ENCODE results near the gene CDH24. TPM values are rescaled to one million over a fixed set of nuclear protein-coding genes. Genes with fewer than 3 reads are reported as not detected.

Gene CDH24, protein sequence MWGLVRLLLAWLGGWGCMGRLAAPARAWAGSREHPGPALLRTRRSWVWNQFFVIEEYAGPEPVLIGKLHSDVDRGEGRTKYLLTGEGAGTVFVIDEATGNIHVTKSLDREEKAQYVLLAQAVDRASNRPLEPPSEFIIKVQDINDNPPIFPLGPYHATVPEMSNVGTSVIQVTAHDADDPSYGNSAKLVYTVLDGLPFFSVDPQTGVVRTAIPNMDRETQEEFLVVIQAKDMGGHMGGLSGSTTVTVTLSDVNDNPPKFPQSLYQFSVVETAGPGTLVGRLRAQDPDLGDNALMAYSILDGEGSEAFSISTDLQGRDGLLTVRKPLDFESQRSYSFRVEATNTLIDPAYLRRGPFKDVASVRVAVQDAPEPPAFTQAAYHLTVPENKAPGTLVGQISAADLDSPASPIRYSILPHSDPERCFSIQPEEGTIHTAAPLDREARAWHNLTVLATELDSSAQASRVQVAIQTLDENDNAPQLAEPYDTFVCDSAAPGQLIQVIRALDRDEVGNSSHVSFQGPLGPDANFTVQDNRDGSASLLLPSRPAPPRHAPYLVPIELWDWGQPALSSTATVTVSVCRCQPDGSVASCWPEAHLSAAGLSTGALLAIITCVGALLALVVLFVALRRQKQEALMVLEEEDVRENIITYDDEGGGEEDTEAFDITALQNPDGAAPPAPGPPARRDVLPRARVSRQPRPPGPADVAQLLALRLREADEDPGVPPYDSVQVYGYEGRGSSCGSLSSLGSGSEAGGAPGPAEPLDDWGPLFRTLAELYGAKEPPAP
- total RNA-seq (2014; rRNA removed; shearing (Covaris generic)), result 4.8 and 9.1 TPM in 2 replicates

DNA sequence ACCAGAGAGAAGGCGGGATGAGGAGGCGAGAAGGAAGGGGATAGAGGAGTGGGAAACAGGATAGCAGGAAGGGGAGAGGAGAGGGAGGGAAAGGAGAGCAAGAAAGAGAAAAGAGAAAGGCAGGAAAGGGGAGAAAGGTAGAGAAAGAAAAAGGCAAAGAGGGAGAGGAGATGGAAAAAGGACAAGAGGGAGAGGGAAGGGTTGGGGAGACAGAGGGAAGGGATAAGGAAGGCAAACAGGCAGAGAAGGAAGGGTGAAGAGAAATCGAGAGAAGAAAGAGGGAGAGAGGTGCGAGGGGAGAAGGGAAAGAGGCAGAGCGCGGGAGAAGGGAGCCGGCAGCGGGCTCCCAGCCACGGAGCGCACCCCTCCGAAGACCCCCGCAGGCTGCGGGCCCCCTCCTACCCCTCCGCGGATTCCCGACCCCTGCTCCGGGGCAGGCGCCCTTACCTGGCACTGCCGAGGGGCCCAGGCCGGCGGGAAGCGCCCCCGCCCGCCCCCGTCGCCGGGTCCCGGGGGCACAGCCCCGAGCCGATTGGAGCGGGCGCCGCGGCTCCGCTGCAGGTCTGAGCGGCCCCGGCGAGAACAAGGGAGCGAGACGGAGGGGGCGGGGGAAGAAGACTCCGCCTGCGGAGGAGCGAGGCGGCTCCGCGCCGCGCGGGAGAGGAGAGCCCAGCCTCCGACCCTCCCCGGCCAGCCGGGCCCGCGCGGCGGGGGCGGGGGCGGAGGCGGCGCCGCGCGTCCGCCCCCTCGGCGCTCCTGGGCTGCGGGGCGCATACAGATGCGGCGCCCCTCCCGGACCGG, at the start of gene CDH24:
TSS of gene CDH24 (minus strand) at position 565 of the 801 bp plus-strand sequence. CDS start 1,787 bp downstream, outside the sequence.
- Histone ChIP-seq H3K27me3 (replicated peaks) (no peaks in the 10 kb centered on the region), H3K9me3 (replicated peaks) (no peaks in the 10 kb centered on the region), H3K36me3 (peaks cover 41% of the 10 kb centered on the region), H3K27ac (peak within 1 kb of the TSS; percentile 26; the same call in 1 of the 2 replicates), H3K4me3 (peak within 1 kb of the TSS; percentile 61), H3K4me1 (replicated peaks) (peaks cover 32% of the 10 kb centered on the region)
- DNase-seq (ENCODE audit: low read depth in 1 of 2, low spot score in 2 of 2), result peak; percentile 65 to 78

DNA sequence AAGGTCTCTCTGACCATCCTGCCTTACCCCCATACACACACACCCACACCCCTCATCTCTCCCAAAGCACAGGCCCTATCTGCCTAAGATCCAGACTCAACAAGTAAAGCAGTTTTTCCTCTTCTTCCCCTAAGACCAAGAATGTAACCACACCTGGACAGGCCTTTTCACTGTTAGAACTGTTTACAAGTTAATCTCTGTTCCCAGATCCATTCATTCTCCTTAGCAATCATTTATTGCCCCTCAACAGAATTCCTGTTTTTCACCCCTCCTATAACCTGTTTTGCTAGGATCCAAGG, 49.4 kb upstream of the CDH24 start:
- Histone ChIP-seq H3K9me3 (replicated peaks) (no peaks in the 10 kb centered on the region), H3K4me3 (no peak overlapping the region), H3K36me3 (no peaks in the 10 kb centered on the region), H3K27me3 (replicated peaks) (peaks cover 7% of the 10 kb centered on the region), H3K27ac (no peak overlapping the region), H3K4me1 (replicated peaks) (no peaks in the 10 kb centered on the region)
- DNase-seq (ENCODE audit: low read depth in 1 of 2, low spot score in 2 of 2), result no peak

DNA sequence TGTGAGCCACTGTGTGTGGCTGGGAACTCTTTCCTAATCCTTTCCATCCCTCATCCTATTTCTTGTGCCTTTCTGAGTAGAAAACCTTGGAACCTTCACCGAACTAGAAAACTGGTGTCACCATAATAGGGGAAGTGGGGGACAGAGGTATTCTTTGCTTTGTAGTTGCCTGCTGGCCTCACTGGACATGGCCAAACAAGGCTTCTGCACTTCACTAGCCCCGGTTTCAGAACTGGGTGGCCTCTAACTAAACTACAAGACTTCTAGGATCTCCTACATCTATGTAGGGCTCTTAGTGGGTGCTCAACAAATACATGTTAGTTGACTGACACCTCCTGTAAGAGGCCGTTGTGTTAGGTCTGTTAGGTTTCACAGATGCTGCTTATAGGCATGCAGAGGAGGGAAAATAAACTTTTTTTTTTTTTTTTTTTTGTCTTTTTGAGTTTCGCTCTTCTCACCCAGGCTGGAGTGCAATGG, 48.1 kb upstream of the CDH24 start:
- H3K9me3 ChIP-seq (replicated peaks), result no peaks in the 10 kb centered on the region
- peaks cover 7% of the 10 kb centered on the region for H3K27me3 ChIP-seq (replicated peaks)
- no peak overlapping the region for H3K27ac ChIP-seq
- no peak overlapping the region for H3K4me3 ChIP-seq
- no peaks in the 10 kb centered on the region for H3K4me1 ChIP-seq (replicated peaks)
- no peak for DNase-seq (ENCODE audit: low read depth in 1 of 2, low spot score in 2 of 2)
- H3K36me3 ChIP-seq, result no peaks in the 10 kb centered on the region

DNA sequence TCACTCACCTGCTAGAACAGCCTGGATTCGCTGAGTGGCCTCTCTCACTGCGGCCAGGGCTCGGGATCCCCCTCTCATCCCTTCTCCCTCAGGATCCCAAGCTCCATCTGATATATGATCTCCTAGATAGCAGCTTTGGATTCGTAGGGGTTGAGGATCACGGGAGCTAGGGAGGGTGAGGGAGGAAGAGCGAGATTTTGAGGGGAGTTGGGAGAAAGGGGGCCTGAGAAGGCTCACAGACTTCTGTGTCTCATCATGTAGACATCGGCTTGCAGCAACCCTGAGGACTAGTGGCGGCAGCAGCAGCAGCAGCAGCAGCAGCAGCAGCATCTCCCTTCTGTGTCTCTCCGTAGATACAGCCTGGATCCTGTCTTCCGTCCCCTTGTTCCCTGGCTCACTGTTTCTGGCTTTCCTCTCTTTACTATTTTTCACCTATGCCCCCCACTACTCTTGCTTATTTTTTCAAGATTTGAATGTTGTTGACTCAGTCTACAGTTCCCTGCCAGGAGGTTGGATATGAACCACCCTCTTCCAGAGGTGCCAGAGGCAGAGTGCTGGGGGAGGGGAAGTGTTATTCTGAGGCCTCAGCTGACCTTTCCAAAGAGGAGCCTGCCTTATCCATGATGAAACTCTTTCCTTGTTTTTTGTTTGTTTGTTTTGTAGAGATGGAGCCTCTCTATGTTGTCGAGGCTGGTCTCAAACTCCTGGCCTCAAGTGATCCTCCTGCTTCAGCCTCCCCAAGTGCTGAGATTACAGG, 47.4 kb upstream of the CDH24 start, which contains the start of gene CIROP:
TSS of gene CIROP (minus strand) at position 399 of the 757 bp plus-strand sequence. CDS start at position 330, 69 bp downstream.
- DNase-seq (ENCODE audit: low read depth in 1 of 2, low spot score in 2 of 2), result no peak
- Histone ChIP-seq H3K27me3 (replicated peaks) (peaks cover 3% of the 10 kb centered on the region), H3K4me1 (replicated peaks) (no peaks in the 10 kb centered on the region), H3K36me3 (no peaks in the 10 kb centered on the region; the same call in 1 of the 2 replicates), H3K27ac (no peak within 1 kb of the TSS), H3K4me3 (no peak within 1 kb of the TSS), H3K9me3 (replicated peaks) (no peaks in the 10 kb centered on the region)

DNA sequence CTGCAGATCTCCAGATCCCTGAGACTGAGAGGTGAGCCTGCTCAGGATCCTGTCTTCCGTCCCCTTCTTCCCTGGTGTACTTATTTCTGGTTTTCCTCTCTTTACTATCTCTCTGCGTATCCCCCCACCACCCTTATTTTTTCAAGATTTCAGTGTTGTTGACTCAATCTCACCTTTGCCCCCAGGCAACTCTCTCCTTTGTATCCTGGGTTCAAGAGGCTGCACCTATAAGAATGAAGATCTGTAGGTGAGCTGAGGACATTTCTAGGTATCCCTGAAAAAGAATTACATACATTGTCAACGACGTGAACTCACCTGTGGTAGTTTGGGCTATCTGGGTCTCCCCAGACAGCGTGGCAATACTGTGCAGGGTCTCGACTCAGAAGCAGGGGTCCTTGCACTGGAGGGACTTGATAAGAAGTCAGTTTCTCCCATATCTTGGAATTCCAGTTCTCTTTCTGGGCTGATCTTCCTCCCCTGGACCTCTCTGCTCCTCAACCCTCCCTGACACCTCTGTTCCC, 46.8 kb upstream of the CDH24 start:
- H3K27me3 ChIP-seq (replicated peaks), result no peaks in the 10 kb centered on the region
- no peak overlapping the region for H3K4me3 ChIP-seq
- H3K36me3 ChIP-seq, result peaks cover 4% of the 10 kb centered on the region; the same call in 1 of the 2 replicates
- no peak overlapping the region for H3K27ac ChIP-seq
- no peaks in the 10 kb centered on the region for H3K9me3 ChIP-seq (replicated peaks)
- DNase-seq (ENCODE audit: low read depth in 1 of 2, low spot score in 2 of 2), result no peak
- H3K4me1 ChIP-seq (replicated peaks), result no peaks in the 10 kb centered on the region

DNA sequence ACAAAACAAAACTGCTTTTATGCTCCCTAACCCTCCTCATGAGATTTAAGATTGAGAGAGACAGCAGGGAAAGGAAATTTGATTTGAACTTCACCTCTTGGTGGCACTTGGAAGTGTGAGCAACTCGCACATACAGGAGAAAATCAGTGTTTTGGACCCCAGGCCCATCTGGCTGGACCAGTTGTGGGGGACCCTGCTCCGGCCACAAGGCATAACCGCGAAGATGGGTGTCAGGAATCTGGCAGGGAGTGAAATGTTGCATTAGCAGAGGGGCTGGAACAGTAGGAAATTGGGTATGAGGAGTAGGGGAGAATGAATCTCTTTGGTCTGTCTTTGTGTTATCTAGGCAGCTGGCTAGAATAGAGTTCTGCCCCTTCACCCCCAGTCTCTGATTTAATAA, 46.3 kb upstream of the CDH24 start:
- Histone ChIP-seq H3K9me3 (replicated peaks) (no peaks in the 10 kb centered on the region), H3K4me3 (no peak overlapping the region), H3K36me3 (peaks cover 9% of the 10 kb centered on the region; the same call in 1 of the 2 replicates), H3K4me1 (replicated peaks) (no peaks in the 10 kb centered on the region), H3K27ac (no peak overlapping the region), H3K27me3 (replicated peaks) (no peaks in the 10 kb centered on the region)
- no peak for DNase-seq (ENCODE audit: low read depth in 1 of 2, low spot score in 2 of 2)

DNA sequence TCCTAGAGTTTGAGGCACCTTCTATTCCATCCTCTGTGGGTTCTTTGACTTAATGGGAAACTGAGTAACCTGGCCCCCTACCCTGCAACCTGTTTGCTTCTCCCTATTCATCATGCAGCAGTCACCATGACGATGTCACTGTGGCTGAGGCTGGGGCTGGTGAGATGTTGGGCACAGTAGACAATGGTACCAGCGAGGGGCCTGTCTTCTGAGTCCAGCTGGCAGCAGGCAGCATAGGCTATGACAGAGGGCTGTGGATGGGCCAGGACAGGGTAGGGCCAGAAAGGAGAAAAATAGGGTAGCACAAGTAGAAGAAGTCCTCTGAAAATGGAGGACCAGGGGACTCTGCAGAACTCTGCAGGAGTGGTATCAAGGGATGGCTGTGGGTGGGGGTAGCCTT, 45.5 kb upstream of the CDH24 start:
- no peak for DNase-seq (ENCODE audit: low read depth in 1 of 2, low spot score in 2 of 2)
- H3K4me3 ChIP-seq, result no peak overlapping the region
- no peak overlapping the region for H3K27ac ChIP-seq
- H3K36me3 ChIP-seq, result peaks cover 17% of the 10 kb centered on the region
- no peaks in the 10 kb centered on the region for H3K9me3 ChIP-seq (replicated peaks)
- no peaks in the 10 kb centered on the region for H3K4me1 ChIP-seq (replicated peaks)
- no peaks in the 10 kb centered on the region for H3K27me3 ChIP-seq (replicated peaks)

DNA sequence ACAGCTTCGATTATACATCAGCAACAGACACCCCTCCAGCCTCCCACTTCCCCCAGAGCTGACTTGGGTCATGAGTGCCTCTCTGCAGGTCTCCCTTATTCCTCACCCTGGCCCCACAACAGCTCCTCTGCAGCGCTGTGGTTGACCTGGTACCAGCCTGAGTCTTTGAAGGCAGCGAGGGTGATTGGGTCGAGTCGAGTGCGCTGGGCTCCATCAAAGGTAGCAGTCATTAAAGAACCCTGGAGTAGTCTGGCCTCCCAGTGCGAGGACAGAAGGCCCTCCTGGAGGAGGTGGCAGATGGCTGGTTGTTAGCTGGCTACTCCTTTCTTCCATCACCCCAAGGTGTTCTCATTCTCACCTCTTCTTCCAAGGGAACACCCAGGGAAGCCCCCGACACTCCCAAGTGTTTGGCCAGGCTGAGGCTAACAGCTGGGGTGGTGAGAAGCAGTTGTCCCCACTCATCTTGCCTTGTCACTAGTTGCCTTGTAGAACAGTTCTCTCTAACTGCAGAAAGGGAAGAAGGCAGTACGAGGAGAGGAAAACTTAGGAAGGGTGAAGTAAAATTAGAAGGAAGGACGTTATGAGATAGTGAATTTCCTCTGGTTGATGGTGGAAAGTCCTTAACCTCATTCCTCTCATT, 44.8 kb upstream of the CDH24 start:
- Histone ChIP-seq H3K36me3 (peaks cover 24% of the 10 kb centered on the region), H3K4me3 (no peak overlapping the region), H3K4me1 (replicated peaks) (no peaks in the 10 kb centered on the region), H3K27ac (no peak overlapping the region), H3K27me3 (replicated peaks) (no peaks in the 10 kb centered on the region), H3K9me3 (replicated peaks) (no peaks in the 10 kb centered on the region)
- no peak for DNase-seq (ENCODE audit: low read depth in 1 of 2, low spot score in 2 of 2)

DNA sequence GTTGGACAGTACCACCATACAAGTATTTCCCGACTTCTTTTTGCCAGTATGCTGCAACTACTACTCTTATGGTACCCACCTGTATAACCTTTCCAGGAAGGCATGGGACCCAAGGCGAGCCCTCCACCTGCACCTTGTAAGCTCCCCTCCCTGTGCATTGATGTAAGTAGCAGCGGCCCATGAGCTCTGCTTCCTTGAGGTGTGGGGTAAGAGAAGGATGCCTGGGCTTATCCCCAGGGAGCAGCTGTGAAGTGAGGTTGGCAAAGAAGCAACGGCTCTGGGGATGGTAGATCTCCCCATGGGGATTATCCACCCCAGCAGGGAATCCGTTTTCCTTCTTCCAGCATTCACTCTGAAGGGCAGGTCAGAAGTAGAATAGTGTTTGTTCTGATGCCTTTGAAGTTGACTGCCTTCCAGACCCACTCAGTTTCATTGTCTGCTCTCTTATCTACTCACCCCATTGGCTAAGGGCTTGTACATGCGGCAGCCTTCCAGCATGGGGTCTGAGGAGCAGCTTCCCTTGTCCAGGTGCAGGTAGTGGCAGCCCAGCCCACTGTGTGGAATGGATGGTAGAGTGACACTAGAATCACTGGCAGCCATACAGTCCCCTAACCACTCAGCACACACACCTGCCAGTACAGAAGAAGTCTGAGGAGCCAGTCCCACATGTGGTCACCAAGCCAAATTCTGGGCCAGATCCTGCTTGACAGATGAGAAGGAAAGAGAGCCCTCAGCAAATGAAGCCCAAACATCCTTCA, 44.1 kb upstream of the CDH24 start:
- no peaks in the 10 kb centered on the region for H3K9me3 ChIP-seq (replicated peaks)
- 0 out of 2 replicates have a peak, but pooled peaks cover 4% of the 10 kb centered on the region for H3K4me1 ChIP-seq (replicated peaks)
- H3K27ac ChIP-seq, result no peak overlapping the region
- no peak for DNase-seq (ENCODE audit: low read depth in 1 of 2, low spot score in 2 of 2)
- peaks cover 29% of the 10 kb centered on the region for H3K36me3 ChIP-seq
- H3K27me3 ChIP-seq (replicated peaks), result no peaks in the 10 kb centered on the region
- no peak overlapping the region for H3K4me3 ChIP-seq

DNA sequence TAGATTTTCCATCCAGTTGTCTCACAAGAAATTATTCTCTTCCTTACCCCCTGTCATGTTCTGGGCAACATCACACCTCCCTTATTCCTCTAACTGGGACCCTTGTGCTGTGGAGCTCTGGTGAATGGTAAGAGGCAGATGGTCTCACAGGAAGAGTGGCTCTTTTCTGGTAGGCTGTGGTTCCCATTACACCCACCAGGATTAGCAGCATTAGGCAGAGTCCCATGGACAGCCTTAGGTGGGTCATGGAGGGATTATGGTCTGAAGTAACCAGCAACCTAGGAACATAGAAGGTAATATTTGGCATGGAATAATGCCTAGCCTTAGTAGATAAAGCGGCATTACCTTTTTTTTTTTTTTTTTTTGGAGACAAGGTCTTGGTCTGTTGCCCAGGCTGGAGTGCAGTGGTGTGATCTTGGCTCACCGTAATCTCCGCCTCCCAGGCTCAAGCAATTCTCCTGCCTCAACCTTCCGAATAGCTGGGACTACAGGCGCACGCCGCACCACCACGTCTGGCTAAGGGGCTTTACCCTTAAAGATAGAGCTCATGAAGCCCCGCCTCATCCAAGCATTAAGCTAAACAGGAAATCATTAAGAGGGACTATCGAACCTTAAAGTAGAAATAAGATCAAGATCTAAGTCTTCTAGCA, 42.0 kb upstream of the CDH24 start:
- no peak overlapping the region for H3K4me3 ChIP-seq
- H3K27me3 ChIP-seq (replicated peaks), result no peaks in the 10 kb centered on the region
- H3K36me3 ChIP-seq, result peaks cover 37% of the 10 kb centered on the region
- no peak for DNase-seq (ENCODE audit: low read depth in 1 of 2, low spot score in 2 of 2)
- H3K27ac ChIP-seq, result no peak overlapping the region
- H3K4me1 ChIP-seq (replicated peaks), result 0 out of 2 replicates have a peak, but pooled peaks cover 4% of the 10 kb centered on the region
- H3K9me3 ChIP-seq (replicated peaks), result no peaks in the 10 kb centered on the region

DNA sequence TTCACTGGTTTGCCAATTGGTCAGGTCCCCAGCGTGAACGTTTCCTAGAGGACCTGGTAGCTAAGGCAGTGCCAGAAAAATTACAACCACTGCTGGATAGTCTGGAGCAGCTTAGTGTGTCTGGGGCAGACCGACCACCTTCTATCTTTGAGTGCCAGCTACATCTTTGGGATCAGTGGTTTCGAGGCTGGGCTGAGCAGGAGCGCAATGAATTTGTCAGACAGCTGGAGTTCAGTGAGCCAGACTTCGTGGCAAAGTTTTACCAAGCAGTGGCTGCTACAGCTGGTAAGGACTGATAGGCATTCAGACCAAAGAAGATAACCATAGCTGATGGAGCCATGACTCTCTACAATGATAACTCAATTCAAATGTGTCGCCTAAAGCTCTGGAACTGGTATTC, 40.5 kb upstream of the CDH24 start:
- 0 out of 2 replicates have a peak, but pooled peaks cover 4% of the 10 kb centered on the region for H3K4me1 ChIP-seq (replicated peaks)

More for the DNA sequence above, 40.5 kb upstream of the CDH24 start:
- no peak overlapping the region for H3K4me3 ChIP-seq
- H3K27me3 ChIP-seq (replicated peaks), result no peaks in the 10 kb centered on the region
- H3K9me3 ChIP-seq (replicated peaks), result no peaks in the 10 kb centered on the region
- DNase-seq (ENCODE audit: low read depth in 1 of 2, low spot score in 2 of 2), result no peak
- peaks cover 45% of the 10 kb centered on the region for H3K36me3 ChIP-seq
- H3K27ac ChIP-seq, result no peak overlapping the region

Measured in SJSA1 (cell line).